Peyer's patch (tissue), 4 donors: ENCODE results near the gene AURKB.

Experiments used
- CTCF ChIP-seq, 6 experiments: fragments of 450-650 bp in 4 of 6; fragments of 200-600 bp in 2 of 6; sonication (generic) in 1 of 6; IDR thresholded peaks; one replicate each; pipeline ENCODE4 v1.5.1; 2017 to 2019; ENCODE audit warnings: antibody characterized with exemption in 6 of 6, mild to moderate bottlenecking in 3 of 6, moderate library complexity in 1 of 6
- POLR2A ChIP-seq, 2 donors: fragments of 450-650 bp; IDR thresholded peaks; one replicate each; pipeline ENCODE4 v1.5.1; 2017; ENCODE audit warnings: antibody characterized with exemption in 2 of 2, mild to moderate bottlenecking in 2 of 2, moderate library complexity in 2 of 2

- TF ChIP-seq CTCF (IDR thresholded peaks at IDR 0.05) (no peak), POLR2A (IDR thresholded peaks at IDR 0.05) (no peak)
Observed at GRCh38 chr17:8160224-8160577, 50.2 kb downstream of the AURKB start.
